Measurements from ENCODE around the gene ATP6V0E2. TPM values are rescaled to one million over a fixed set of nuclear protein-coding genes. Genes with fewer than 3 reads are reported as not detected.

The ATP6V0E2 gene
- total and polyA plus RNA-seq, 2 experiments from 2014 or later, result 11.6 to 25.6 TPM

GRCh38 chr7:149883048-149883438, 9.3 kb downstream of the ATP6V0E2 start:
- H3K9me3 ChIP-seq (ENCODE audit: low read depth), result no peaks in the 10 kb centered on the region
- H2AFZ ChIP-seq, result no peak overlapping the region
- no peaks in the 10 kb centered on the region for H3K9me2 ChIP-seq (replicated peaks; ENCODE audit: insufficient read depth)
- 68% methylated on average over 8 of the region's 8 CpGs for WGBS (ENCODE audit: low lambda C conversion rate, missing lambda C conversion rate)
- TF ChIP-seq EZH2phosphoT487 (IDR thresholded peaks at IDR 0.05; ENCODE audit: low read depth, severe bottlenecking, unreplicated experiment), result no peak
- TF ChIP-seq EZH2 (IDR thresholded peaks at IDR 0.05; ENCODE audit: borderline replicate concordance), result no peak
- no peak for TF ChIP-seq CTCF (IDR thresholded peaks at IDR 0.05; ENCODE audit: poor library complexity)
- no peak overlapping the region for H3K4me2 ChIP-seq
- no peaks in the 10 kb centered on the region for H4K20me1 ChIP-seq (ENCODE audit: insufficient read depth, poor library complexity, severe bottlenecking)
- no peak overlapping the region for H3K4me3 ChIP-seq
- no peaks in the 10 kb centered on the region for H3K79me2 ChIP-seq
- no peaks in the 10 kb centered on the region for H3K27me3 ChIP-seq
- no peak overlapping the region for H3K27ac ChIP-seq
- no peaks in the 10 kb centered on the region for H3K4me1 ChIP-seq (ENCODE audit: insufficient read depth)
- no peak for DNase-seq (ENCODE audit: low spot score)
- H3K36me3 ChIP-seq (replicated peaks; ENCODE audit: insufficient read depth, low read depth), result no peaks in the 10 kb centered on the region

DNA sequence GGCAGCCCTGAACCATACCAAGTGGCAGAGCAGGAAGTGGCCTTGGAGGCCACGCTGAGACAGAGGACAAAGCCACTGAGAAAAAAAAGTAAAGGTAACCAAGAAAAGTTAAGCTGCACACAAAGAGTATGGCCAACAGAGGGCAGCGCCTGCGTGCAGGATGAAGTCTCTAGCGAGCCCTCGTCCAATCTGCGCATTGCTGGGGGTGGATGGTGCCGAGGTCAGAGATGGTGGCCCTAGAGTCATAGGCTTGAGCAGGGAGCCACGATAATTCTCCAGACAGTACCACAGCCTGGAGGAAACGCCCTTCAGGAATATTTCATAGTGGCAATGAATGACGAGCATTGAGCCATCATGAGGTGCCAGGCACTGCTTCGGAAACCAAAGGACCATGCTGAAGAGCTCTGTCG, 9.7 kb downstream of the ATP6V0E2 start:
- no peaks in the 10 kb centered on the region for H3K9me2 ChIP-seq (replicated peaks; ENCODE audit: insufficient read depth)
- H3K36me3 ChIP-seq (replicated peaks; ENCODE audit: insufficient read depth, low read depth), result no peaks in the 10 kb centered on the region
- peak; percentile 65 for TF ChIP-seq CTCF (IDR thresholded peaks at IDR 0.05; ENCODE audit: poor library complexity)
- TF ChIP-seq EZH2 (IDR thresholded peaks at IDR 0.05; ENCODE audit: borderline replicate concordance), result no peak
- no peaks in the 10 kb centered on the region for H3K79me2 ChIP-seq
- no peak overlapping the region for H3K27ac ChIP-seq
- no peak overlapping the region for H2AFZ ChIP-seq
- no peak overlapping the region for H3K4me3 ChIP-seq
- no peaks in the 10 kb centered on the region for H3K4me1 ChIP-seq (ENCODE audit: insufficient read depth)
- no peaks in the 10 kb centered on the region for H4K20me1 ChIP-seq (ENCODE audit: insufficient read depth, poor library complexity, severe bottlenecking)
- peak; percentile 68 for DNase-seq (ENCODE audit: low spot score)
- H3K27me3 ChIP-seq, result no peaks in the 10 kb centered on the region
- no peaks in the 10 kb centered on the region for H3K9me3 ChIP-seq (ENCODE audit: low read depth)
- WGBS (ENCODE audit: low lambda C conversion rate, missing lambda C conversion rate), result 32% methylated on average over 12 of the region's 12 CpGs
- H3K4me2 ChIP-seq, result no peak overlapping the region

DNA sequence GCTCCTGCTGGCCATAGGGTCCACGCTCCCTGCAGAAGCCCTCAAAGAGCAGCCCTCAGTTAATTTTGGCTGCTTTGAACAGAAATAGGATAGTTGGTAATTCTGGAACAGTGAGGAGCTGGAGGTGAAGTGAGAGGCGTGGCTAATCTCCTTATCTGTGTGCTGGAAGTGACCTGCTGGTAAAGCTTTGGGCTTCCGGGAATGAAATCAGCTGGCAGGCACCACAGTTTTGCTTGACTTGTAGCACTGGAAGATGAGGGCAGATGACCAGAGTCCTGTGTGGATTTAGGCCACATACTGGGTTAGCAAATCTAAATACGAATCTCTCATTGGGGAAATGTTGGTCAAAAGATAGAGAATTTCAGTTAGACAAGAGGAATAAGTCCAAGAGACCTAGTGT, 10.2 kb downstream of the ATP6V0E2 start:
- Histone ChIP-seq H3K36me3 (replicated peaks; ENCODE audit: insufficient read depth, low read depth) (no peaks in the 10 kb centered on the region), H2AFZ (no peak overlapping the region), H3K4me1 (ENCODE audit: insufficient read depth) (no peaks in the 10 kb centered on the region), H3K9me2 (replicated peaks; ENCODE audit: insufficient read depth) (no peaks in the 10 kb centered on the region), H3K4me3 (no peak overlapping the region), H3K79me2 (no peaks in the 10 kb centered on the region), H4K20me1 (ENCODE audit: insufficient read depth, poor library complexity, severe bottlenecking) (no peaks in the 10 kb centered on the region), H3K27me3 (no peaks in the 10 kb centered on the region), H3K9me3 (ENCODE audit: low read depth) (no peaks in the 10 kb centered on the region), H3K27ac (no peak overlapping the region), H3K4me2 (no peak overlapping the region)
- peak; percentile 18 for DNase-seq (ENCODE audit: low spot score)
- WGBS (ENCODE audit: low lambda C conversion rate, missing lambda C conversion rate), result 67% methylated on average over 4 of the region's 4 CpGs
- TF ChIP-seq EZH2 (IDR thresholded peaks at IDR 0.05; ENCODE audit: borderline replicate concordance) (no peak), CTCF (IDR thresholded peaks at IDR 0.05; ENCODE audit: poor library complexity) (no peak), EZH2phosphoT487 (IDR thresholded peaks at IDR 0.05; ENCODE audit: low read depth, severe bottlenecking, unreplicated experiment) (no peak)

- Histone ChIP-seq H2AFZ (no peak overlapping the region), H3K4me2 (no peak overlapping the region), H3K79me2 (no peaks in the 10 kb centered on the region), H3K9me2 (replicated peaks; ENCODE audit: insufficient read depth) (no peaks in the 10 kb centered on the region), H3K36me3 (replicated peaks; ENCODE audit: insufficient read depth, low read depth) (no peaks in the 10 kb centered on the region), H3K4me3 (no peak overlapping the region), H3K4me1 (ENCODE audit: insufficient read depth) (no peaks in the 10 kb centered on the region), H3K27ac (no peak overlapping the region), H4K20me1 (ENCODE audit: insufficient read depth, poor library complexity, severe bottlenecking) (no peaks in the 10 kb centered on the region), H3K9me3 (ENCODE audit: low read depth) (no peaks in the 10 kb centered on the region), H3K27me3 (no peaks in the 10 kb centered on the region)
- no peak for DNase-seq (ENCODE audit: low spot score)
- TF ChIP-seq CTCF (IDR thresholded peaks at IDR 0.05; ENCODE audit: poor library complexity), result no peak
- TF ChIP-seq EZH2phosphoT487 (IDR thresholded peaks at IDR 0.05; ENCODE audit: low read depth, severe bottlenecking, unreplicated experiment), result no peak
- TF ChIP-seq EZH2 (IDR thresholded peaks at IDR 0.05; ENCODE audit: borderline replicate concordance), result no peak
- 100% methylated on average over 2 of the region's 2 CpGs for WGBS (ENCODE audit: low lambda C conversion rate, missing lambda C conversion rate)
Observed at GRCh38 chr7:149884541-149884940, 10.8 kb downstream of the ATP6V0E2 start.

Measured in hepatocyte (in vitro differentiated cells).